ENCODE measurements around the gene TMC5.
"Not testable (repeated sequence)": the region's sequence is repeated elsewhere in the genome, so short reads cannot be mapped to it uniquely, and the experiment has no call there.

The TMC5 gene, protein sequence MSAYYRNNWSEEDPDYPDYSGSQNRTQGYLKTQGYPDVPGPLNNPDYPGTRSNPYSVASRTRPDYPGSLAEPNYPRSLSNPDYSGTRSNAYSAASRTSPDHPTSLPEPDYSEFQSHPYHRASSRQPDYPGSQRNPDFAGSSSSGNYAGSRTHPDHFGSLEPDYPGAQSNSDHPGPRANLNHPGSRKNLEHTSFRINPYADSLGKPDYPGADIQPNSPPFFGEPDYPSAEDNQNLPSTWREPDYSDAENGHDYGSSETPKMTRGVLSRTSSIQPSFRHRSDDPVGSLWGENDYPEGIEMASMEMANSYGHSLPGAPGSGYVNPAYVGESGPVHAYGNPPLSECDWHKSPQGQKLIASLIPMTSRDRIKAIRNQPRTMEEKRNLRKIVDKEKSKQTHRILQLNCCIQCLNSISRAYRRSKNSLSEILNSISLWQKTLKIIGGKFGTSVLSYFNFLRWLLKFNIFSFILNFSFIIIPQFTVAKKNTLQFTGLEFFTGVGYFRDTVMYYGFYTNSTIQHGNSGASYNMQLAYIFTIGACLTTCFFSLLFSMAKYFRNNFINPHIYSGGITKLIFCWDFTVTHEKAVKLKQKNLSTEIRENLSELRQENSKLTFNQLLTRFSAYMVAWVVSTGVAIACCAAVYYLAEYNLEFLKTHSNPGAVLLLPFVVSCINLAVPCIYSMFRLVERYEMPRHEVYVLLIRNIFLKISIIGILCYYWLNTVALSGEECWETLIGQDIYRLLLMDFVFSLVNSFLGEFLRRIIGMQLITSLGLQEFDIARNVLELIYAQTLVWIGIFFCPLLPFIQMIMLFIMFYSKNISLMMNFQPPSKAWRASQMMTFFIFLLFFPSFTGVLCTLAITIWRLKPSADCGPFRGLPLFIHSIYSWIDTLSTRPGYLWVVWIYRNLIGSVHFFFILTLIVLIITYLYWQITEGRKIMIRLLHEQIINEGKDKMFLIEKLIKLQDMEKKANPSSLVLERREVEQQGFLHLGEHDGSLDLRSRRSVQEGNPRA

DNA sequence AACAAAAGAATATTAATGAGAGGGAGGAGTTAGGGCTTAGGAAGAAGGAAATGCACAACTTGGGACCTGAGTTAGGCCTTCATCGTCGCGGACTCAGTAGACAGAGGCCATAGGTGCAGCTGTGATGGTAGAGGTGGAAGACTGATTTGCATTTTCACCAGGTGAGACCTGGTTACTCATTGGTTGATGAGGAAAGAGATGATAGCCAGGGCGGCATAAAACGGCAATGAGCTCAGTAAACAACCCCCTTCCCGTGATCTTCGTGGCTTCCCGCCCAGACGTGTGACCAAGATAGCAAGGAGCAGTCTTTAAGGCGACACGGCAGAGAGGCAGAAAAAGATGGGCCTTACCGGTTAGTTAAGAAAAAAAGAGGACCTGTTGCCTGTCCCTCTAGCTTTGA is at the start of gene TMC5:
Gene TMC5, plus strand, starts transcription at position 244 of the 400 bp plus-strand sequence. CDS start 22,156 bp downstream, outside the sequence.
- no peak for DNase-seq

DNA sequence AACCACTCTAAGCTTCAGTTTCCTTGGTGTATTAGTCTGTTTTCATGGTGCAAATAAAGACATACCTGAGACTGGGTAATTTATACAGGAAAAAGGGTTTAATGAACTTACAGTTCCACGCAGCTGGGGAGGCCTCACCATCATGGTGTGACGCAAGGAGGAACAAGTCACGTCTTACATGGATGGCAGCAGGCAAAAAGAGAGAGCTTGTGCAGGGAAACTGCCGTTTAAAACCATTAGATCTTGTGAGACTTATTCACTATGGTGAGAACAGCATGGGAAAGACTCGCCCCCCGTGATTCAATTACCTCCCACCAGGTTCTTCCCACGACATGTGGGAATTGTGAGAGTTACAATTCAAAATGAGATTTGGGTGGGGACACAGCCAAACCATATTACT is 45.1 kb upstream of the TMC5 start:
- not testable (repeated sequence) for DNase-seq

DNA sequence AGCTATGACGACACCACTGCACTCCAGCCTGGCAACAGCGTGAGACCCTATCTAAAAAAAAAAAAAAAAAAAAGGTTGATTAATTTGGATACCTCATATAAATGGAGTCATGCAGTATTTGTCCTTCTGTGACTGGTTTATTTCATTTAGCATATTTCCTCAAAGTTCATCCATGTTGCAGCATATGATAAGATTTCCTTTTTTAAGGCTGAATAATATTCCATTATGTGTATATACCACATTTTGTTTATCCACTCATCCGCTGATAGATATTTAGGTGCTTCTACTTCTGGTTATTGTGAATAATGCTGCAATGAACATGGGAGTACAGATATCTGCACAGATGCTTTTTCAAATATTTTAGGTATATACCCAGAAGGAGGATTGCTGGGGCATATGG is 43.3 kb upstream of the TMC5 start:
- no peak for DNase-seq

DNA sequence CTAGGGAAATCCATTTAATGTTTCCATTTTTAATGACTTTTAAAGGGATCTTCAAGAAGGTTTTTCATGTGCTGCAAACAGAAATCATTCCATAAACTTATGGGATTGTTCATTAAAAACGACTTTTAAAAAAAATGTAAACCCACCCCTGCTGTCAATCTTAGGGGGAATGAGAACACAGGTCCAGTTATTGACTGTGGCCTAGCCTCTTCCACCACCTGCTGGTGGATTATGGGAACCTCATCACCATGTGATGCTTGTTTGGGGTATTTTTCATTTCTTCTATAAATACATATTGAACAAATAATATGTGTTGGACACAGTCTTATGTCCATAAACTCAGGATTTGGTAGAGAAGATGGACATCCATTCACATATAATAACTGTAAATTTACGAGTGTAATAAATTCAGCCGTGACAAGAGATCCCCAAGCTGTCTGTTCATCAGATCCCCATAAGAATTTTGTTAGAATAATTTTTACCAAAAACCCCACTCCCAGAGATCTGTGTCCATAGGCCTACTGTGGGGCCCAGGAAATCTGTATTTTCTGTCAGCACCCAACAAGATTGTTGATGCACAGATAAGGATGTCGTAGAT is 42.0 kb upstream of the TMC5 start:
- peak; percentile 23 to 79 (median 31) for DNase-seq

DNA sequence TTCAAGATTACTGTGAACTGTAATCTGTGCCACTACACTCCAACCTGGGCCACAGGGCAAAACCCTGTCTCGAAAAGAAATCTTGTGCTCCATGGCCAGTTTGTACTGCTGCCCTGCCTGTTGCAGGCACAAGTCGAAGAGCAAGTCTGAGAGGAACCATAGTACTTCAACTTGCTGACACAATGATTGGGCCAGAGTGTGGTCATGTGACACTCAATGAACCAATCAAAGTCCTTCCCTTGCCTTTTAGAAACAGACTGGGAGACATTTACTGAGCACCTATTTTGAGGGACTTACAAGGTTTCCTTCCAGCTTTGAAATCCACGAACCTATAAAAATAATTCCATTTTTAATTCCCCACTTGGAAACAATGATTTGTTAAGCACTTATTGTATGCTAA is 39.8 kb upstream of the TMC5 start:
- DNase-seq: peak in 1 of 3 experiments; percentile 7

DNA sequence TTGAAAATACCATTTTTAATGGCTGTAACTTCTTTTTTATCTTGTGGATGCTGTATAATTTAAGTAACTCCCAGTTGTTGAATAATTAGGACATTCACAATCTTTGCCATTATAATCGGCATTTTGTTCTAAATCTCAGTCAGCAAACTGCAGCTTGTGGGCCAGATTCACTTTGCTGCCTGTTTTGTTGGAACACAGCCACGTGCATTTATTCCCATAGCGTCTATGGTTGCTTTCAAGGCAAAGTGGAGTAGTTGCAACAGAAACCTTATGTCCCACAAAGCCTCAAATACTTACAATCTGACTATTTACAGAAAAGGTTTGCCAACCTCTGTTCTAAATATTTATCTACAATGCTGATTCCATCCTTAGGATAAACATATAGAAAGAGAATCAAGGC is 39.2 kb upstream of the TMC5 start:
- no peak for DNase-seq

DNA sequence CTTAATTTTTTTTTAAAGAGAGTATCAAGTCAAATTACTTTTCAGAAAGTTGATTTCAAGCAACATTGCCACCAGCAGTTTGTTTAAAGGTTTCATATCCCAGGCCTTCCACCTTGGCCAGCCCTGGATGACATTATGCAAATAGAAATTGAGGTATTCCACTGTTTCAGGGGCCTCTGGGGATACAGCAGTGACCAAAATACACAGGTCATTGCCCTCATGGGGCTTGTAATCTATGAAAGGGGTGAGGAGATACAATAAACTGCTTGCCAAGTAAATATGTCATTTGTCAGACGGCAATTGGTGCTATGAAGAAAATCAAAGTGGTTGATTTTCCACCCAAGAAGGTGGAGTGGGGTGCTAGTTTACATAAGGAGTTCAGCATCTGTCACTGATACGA is 37.8 kb upstream of the TMC5 start:
- peak in 1 of 3 experiments; percentile 38 for DNase-seq

DNA sequence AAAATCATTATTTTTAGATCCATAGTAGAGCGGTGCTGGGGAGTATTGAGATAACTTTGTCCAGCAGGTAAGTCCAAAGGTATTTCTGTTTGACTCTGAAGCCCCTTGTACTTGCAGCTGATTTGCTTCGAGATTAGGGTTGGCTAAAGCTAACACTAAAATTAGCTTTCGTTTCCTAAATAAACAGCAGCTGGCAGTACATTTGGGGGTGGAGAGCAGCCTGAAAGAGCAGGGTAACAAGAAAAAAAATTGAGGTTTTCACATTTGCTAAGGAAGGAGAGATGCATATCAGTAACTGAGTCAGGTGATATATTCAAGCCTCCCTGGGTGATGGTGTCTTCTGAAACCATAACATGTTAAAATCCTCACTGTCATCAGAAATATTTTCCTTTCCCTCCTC is 37.4 kb upstream of the TMC5 start:
- DNase-seq: peak in 2 of 3 experiments; percentile 3 to 38

DNA sequence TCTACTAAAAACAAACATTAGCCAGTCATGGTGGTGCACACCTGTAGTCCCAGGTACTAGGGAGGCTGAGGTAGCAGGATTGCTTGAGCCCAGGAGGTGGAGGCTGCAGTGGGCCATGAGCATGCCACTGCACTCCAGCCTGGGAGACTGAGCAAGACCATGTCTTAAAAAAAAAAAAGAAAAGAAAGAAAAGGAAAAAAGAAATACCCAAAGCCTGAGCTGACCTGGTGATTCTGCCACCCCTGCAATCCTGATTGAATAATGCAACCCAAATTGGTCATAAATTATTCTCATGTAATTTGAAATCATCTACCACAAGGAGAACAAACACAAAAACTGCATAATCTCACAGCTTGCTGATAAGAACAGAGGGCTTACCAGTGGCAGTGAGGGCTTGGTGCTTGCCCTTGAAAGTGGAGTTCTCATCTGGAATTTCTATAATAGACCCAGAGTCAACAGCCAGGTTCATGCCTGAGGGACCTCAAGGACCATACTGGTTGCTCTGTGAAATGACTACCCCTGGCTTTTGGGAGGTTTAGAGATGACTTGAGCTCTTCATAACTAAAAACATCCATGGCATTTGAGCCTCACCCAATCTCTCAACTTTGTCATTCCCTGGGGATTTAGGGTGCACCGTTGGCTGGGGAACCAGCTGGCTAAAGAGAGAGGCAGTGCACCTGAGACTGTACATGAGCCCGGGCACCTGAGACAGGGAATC is 35.4 kb upstream of the TMC5 start:
- DNase-seq: peak; percentile 1 to 38 (median 23)

DNA sequence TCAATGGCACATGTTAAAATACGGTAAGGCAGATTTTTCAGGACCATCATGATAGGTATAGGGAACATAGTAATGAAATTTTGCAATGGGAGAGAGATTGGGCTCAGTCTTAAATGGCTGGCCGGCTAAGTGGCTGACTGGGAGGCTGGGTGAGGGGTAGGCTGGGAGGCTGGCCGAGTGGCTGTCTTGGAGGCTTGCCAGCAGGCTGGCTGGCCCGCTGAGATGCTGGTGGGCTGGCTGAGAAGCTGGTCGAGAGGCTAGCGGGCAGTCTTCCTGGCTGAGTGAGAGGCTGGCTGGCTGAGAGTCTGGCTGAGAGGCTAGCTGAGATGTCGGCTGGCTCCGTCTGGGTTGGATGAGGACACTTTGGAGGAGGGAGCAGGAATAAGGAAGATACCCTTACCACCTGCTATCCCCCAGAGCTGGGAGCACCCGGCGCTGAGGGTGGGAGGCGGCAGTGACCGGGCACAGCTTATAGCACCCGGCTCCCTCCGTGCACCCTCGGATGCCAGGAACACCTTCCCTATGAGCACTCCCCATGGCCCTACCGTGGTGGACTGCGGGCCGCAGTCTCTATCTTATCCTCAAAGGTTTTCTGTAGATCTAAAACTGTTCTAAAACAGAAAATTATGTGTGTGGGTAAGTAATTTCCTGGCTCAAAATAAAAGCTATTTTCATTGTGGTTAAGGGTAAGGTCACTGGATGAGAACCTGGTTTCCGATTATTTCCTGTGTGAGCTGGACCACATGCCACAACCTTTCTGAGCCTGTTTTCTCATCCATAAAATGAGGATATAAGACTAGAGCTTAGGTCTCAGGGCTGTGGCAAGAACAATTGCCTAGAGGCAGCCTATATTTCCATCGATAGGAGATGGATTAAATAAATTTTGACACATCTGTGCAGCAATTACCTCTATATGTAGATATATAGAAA is 34.5 kb upstream of the TMC5 start:
- DNase-seq: peak; percentile 31 to 70 (median 69)

DNA sequence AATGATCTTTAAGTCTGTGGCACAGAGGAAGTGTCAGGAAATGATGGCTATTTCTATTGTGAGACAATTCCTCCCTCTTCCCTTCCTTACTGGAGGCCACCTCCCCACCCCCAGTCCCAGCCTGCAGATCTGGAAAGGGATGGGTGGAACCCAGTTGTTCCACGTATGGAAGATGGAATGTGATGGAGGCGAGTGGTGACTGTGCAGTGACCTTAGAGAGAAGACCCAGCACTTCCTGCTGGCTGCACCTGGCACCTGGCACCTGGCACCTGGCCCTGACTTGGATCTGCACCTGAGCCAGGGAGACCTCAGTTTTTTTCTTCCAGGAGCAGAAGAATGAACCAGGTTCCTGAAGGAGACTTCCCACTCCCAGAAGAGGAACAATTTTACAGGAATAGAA is 33.0 kb upstream of the TMC5 start:
- DNase-seq: peak in 2 of 3 experiments; percentile 41 to 58

DNA sequence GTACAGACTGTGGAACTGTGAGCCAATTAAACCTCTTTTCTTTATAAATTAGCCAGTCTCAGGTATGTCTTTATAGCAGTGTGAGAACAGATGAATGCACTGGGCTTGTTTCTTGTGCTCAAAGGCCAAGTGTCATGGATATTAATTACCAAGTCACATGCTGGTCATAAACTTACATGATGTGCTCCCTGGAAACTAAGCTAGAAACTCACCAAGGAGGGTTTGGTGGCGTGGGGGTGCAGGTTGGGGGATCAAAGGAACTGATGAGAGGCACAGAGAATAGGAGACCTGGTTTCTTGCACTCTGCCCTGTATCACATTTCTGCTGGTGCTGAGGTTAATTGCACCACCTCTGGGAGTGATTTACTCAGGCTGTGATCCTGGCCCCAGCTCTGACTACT is 31.2 kb upstream of the TMC5 start:
- no peak for DNase-seq

DNA sequence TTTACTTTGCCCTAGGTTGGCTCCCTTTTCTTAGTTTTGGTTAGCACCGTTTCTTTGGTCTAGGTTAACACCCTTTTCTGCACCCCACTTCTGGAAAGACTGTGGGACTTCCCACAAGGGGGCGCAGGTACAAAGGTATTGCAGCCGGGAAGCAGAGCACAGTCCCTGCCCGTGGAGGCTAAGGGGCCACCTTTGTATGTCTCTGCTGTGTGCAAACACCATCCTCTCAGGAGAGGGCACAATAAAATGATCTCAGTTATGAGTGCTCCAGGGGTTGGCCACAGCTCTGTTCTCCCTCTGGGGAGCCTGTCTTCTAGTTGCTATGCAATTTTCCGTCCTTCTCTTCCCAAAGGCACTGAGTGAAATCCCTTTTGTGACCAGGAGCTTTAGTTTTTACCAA is 28.4 kb upstream of the TMC5 start:
- DNase-seq: peak; percentile 37 to 86 (median 73)

DNA sequence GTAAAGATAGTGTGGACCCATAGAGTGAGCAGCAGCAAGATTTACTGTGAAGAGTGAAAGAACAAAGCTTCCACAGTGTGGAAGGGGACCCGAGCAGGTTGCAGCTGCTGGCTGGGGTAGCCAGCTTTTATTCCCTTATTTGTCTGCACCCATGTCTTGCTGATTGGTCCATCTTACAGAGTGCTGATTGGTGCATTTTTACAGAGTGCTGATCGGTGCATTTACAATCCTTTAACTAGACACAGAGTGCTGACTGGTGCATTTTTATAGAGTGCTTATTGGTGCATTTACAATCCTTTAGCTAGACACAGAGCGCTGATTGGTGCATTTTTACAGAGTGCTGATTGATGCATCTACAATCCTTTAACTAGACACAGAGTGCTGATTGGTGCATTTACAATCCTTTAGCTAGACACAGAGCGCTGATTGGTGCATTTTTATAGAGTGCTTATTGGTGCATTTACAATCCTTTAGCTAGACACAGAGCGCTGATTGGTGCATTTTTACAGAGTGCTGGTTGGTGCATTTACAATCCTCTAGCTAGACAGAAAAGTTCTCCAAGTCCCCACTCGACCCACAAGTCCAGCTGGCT is 26.4 kb upstream of the TMC5 start:
- not testable (repeated sequence) for DNase-seq

DNA sequence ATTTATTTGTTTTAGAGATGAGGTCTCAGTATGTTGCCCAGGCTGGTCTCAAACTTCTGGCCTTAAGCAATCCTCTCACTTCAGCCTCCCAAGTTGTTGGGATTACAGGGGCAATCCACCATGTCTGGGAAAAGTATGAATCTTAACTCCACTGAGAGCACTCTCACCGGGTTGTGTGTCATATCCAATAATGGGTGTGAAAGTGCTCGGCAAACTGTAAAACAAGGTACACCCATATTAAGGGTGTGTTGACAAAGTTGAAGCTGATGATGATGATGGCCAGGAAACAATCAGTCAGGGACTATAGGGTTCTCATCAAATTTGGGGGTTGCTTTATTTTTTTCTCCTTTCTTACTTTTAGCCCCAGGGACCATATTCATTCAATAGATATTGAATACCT is 25.3 kb upstream of the TMC5 start:
- DNase-seq: no peak

DNA sequence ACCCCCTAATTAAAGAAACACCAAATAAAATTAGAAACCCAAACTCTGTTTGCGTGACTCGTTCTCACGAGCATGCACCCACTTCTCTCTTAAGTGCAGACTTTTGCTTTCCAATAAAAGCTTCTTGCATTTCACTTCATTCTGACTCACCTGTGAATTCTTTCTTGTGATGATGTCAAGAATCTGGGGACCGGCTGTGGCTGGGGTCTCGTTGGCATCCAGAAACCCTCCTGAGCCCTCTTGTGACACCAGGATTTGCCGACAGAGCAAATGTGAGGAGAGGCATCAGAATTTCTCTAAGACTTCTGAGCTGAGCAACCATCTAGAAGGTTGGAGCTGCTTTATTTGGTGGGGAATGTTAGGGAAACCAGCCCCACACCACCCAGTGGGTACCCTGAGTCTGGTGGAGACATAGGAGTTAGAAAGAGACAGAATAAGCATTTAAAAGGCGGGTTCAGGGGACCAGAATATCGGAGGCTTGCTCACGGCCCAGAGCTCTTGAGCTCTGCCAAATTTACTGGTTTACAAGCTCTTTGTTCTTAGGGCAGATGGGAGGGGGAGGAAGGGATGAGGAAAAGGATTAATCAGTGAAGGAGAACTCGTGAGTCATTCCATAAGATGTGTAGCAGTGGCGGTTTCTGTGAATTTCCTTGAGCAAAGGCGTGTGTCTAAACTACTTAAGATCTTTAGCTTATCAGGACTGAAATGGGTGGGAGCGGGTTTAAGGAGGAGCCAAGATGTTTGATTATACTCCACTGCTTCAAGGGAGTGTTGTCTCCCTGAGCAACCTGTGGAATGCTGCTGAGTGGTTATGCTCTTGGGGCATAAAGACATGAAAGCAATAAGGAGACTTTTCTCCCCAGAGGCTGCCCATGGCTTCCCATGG is 24.2 kb upstream of the TMC5 start:
- DNase-seq: no peak

DNA sequence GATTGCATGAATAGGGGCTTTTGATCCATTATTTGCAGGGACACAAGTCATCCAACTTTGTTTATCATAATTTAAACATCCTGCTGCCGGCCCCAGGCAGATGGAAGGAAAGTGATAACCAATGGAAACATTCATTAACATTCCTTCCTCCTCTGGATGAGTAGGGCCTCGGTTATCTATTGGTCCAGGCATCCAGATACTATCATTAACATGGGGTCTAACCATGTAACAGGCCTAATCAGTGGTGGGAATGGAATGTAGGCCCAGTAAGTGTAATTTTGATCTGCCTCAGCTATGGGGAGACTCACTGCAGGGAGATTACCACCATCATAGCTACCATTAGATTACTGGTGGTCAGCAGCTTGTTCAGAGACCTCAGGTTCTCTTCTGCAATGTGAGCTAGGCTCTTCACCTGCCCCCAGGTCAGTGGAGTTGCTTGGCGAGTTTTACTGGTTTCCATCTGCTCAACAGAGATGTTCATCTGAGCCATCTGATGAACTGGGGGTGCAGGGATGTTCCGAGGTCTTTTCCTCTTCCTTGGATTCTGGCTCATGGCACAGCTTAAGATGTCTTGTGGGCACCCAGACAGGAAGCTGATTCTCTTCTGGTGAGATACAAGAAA is 21.9 kb upstream of the TMC5 start:
- DNase-seq: peak in 2 of 3 experiments; percentile 4 to 50

DNA sequence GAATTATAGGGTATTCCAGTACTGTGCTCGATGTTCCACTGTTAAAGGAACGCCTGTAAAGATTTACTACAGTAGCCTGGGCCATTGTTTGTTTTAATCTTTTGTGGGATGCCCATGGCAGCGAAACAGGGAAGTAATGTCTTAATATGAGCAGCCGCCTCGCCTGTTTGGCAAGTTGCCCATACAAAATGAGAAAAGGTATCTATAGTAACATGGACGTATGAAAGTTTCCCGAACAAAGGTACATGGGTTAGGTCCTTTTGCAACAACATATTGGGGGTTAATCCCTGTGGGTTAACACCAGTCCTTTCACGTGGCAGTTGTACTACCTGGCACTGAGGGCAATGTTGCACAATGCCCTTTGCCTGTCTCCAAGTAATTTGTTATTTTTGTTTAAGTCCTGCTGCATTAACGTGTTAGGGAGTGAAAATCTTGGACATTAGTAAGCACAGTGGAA is 21.1 kb upstream of the TMC5 start:
- peak; percentile 58 to 89 (median 62) for DNase-seq

DNA sequence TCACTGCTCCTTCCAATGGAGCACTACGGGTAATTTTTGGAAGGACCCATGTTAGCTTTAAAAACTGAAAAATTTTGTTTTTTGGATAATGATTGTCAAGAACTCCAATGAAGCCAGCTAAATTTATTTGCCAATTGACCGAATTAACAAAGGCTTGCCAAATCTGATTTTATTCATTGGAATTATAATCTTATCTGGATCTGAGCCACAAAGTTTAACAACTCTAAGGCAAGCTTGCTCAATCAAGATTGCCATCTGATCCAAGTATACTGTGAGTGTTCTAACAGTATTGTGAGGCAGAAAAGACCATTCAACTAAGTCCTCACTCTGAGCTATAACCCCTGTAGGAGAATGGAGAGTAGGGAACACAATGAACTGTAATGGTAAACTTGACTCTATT is 20.3 kb upstream of the TMC5 start:
- not testable (repeated sequence) for DNase-seq
